GM12878 (cell line): ENCODE results near the gene TNFSF8.

Experiments used
- ASH2L ChIP-seq: fragments of 300-600, 200-600 bp; sonication (generic); IDR thresholded peaks from 2 replicates; pipeline ENCODE4 v1.6.1; 2017; ENCODE audit warnings: low read depth, mild to moderate bottlenecking, borderline replicate concordance
- ATF3 ChIP-seq: IDR thresholded peaks from 2 replicates; pipeline ENCODE4 v1.6.1; 2011; ENCODE audit warnings: low read depth, mild to moderate bottlenecking, low read length, moderate library complexity, borderline replicate concordance; ENCODE audit errors: extremely low read depth
- BCLAF1 ChIP-seq: fragments of 450-650 bp; IDR thresholded peaks from 2 replicates; pipeline ENCODE4 v1.6.1; 2017; ENCODE audit warnings: antibody characterized with exemption, mild to moderate bottlenecking, moderate library complexity
- CEBPB ChIP-seq, 2 experiments: fragments of 150-350 bp in 1 of 2; IDR thresholded peaks; 2 replicates each; pipeline ENCODE4 v1.6.1; 2012 to 2014; ENCODE audit warnings: low read depth in 2 of 2, low read length in 2 of 2, borderline replicate concordance in 1 of 2, inconsistent platforms in 1 of 2
- EP300 ChIP-seq, 2 experiments: fragments of 150-350 bp in 1 of 2; IDR thresholded peaks; 2 replicates each; pipeline ENCODE4 v1.6.1; 2011 to 2012; ENCODE audit warnings: low read depth in 2 of 2, low read length in 2 of 2, borderline replicate concordance in 1 of 2, improper control_type of control experiment in 1 of 2, inconsistent platforms in 1 of 2; ENCODE audit not compliant: control insufficient read depth in 1 of 2
- EZH2 ChIP-seq: IDR thresholded peaks from 2 replicates; pipeline ENCODE4 v1.6.1; 2012; ENCODE audit warnings: low read depth, mild to moderate bottlenecking, control low read depth, inconsistent platforms, low read length, borderline replicate concordance; ENCODE audit not compliant: control insufficient read depth
- HCFC1 ChIP-seq: fragments of 150-350 bp; IDR thresholded peaks from 2 replicates; pipeline ENCODE4 v1.6.1; 2014; ENCODE audit warnings: low read length
- NFYA ChIP-seq: IDR thresholded peaks from 2 replicates; pipeline ENCODE4 v1.6.1; 2011; ENCODE audit warnings: low read depth, mild to moderate bottlenecking, low read length, improper control_type of control experiment, borderline replicate concordance
- POLR2A ChIP-seq: IDR thresholded peaks from 2 replicates; pipeline ENCODE4 v1.6.1; 2011; ENCODE audit warnings: low read depth, mild to moderate bottlenecking, low read length
- SIN3A ChIP-seq: IDR thresholded peaks from 2 replicates; pipeline ENCODE4 v1.6.1; 2012; ENCODE audit warnings: low read depth, low read length, improper control_type of control experiment
- SMAD1 ChIP-seq: fragments of 450-650 bp; IDR thresholded peaks from 2 replicates; pipeline ENCODE4 v1.6.1; 2018; ENCODE audit warnings: mild to moderate bottlenecking, low read depth; ENCODE audit not compliant: partially characterized antibody
- ZNF217 ChIP-seq: fragments of 450-650 bp; IDR thresholded peaks from 2 replicates; pipeline ENCODE4 v1.6.1; 2017; ENCODE audit warnings: antibody characterized with exemption, mild to moderate bottlenecking
- TF ChIP-seq, protein P1 (sequence below), 3 experiments: IDR thresholded peaks in 2 of 3; conservative IDR thresholded peaks in 1 of 3; 2 replicates each; pipeline ENCODE4 v1.5.1; 2011; ENCODE audit warnings: low read depth in 3 of 3, low read length in 3 of 3, mild to moderate bottlenecking in 3 of 3, control low read depth in 2 of 3, moderate library complexity in 2 of 3, inconsistent platforms in 1 of 3, mixed read lengths in 1 of 3; ENCODE audit not compliant: control insufficient read depth in 2 of 3, insufficient read depth in 1 of 3; ENCODE audit errors: extremely low read depth in 1 of 3

DNA sequence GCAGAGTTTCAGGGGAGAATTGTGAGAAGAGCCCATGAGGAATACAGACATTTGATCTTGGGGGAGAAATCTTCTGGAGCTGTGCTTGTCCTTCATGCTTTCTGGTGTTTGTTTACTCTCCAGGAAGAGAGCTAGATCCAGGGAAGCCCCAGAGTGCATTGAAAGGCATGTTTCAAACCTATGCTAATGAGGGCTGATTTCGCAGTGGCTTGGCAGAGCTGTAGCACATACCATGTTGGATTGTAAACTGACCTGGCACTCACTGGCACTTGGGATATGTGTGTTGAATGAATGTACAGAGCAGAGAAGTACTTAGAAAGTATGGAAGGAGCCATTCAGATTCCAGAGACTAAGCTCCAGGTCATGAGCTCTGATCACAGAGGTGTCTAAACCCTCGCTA lies 30.9 kb downstream of the TNFSF8 start:
- TF ChIP-seq BCLAF1 = no peak
- TF ChIP-seq CEBPB (IDR thresholded peaks at IDR 0.05; ENCODE audit: borderline replicate concordance in 1 of 2, low read depth in 2 of 2, low read length in 2 of 2) = no peak
- TF ChIP-seq EP300 (IDR thresholded peaks at IDR 0.05; ENCODE audit: borderline replicate concordance in 1 of 2, control insufficient read depth in 1 of 2, low read depth in 2 of 2, low read length in 2 of 2) = no peak
- no peak for TF ChIP-seq ASH2L
- TF ChIP-seq POLR2A = no peak
- TF ChIP-seq, protein P1, sequence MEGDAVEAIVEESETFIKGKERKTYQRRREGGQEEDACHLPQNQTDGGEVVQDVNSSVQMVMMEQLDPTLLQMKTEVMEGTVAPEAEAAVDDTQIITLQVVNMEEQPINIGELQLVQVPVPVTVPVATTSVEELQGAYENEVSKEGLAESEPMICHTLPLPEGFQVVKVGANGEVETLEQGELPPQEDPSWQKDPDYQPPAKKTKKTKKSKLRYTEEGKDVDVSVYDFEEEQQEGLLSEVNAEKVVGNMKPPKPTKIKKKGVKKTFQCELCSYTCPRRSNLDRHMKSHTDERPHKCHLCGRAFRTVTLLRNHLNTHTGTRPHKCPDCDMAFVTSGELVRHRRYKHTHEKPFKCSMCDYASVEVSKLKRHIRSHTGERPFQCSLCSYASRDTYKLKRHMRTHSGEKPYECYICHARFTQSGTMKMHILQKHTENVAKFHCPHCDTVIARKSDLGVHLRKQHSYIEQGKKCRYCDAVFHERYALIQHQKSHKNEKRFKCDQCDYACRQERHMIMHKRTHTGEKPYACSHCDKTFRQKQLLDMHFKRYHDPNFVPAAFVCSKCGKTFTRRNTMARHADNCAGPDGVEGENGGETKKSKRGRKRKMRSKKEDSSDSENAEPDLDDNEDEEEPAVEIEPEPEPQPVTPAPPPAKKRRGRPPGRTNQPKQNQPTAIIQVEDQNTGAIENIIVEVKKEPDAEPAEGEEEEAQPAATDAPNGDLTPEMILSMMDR (IDR thresholded peaks at IDR 0.05 in 2 of 3, conservative IDR thresholded peaks at IDR 0.05 in 1 of 3; ENCODE audit: control insufficient read depth in 2 of 3, extremely low read depth in 1 of 3, insufficient read depth in 1 of 3, low read depth in 3 of 3, low read length in 3 of 3) = no peak
- TF ChIP-seq SIN3A = no peak
- no peak for TF ChIP-seq NFYA
- no peak for TF ChIP-seq ATF3
- TF ChIP-seq SMAD1 = no peak
- TF ChIP-seq ZNF217 = no peak
- TF ChIP-seq EZH2 = no peak
- TF ChIP-seq HCFC1 = no peak
